Measurements from ENCODE around the gene PLCB1. TPM values are rescaled to one million over a fixed set of nuclear protein-coding genes. Genes with fewer than 3 reads are reported as not detected.

PLCB1 gene
- total and polyA plus RNA-seq, 10 of the 15 experiments (the other 5 are each of a cell fraction or from before 2014, with no cell fraction given) = 0.05 to 5.3 (median 0.17) TPM; not detected in 1

GRCh38 chr20:8631271-8631670 is 499.2 kb downstream of the PLCB1 start:
- intact Hi-C loops (cut with micrococcal nuclease; ENCODE audit: unreplicated experiment) = no loop called here
- ChIA-PET POLR2A (no interaction called here), RAD21 (ENCODE audit: unreplicated experiment) (no interaction called here), SMC1A (ENCODE audit: uncharacterized antibody, unreplicated experiment) (no interaction called here), CTCF (no interaction called here)
- whole genome bisulfite sequencing (ENCODE audit: insufficient coverage, insufficient replicate concordance, low lambda C conversion rate, missing lambda C conversion rate) = 61% methylated on average over 1 of the region's 1 CpG
- FAIRE-seq = no peak
- H3K9me3 ChIP-seq (replicated peaks; ENCODE audit: control insufficient read depth, insufficient read depth, low read length) = no peaks in the 10 kb centered on the region
- no peaks in the 10 kb centered on the region for H3K4me1 ChIP-seq (ENCODE audit: control insufficient read depth, insufficient read depth, low read length)
- no peaks in the 10 kb centered on the region for H4K20me1 ChIP-seq (ENCODE audit: control insufficient read depth, insufficient read depth)
- H3K9ac ChIP-seq (ENCODE audit: control insufficient read depth, insufficient read depth, low read length) = no peak overlapping the region
- TF ChIP-seq MTA2 (IDR thresholded peaks at IDR 0.05; ENCODE audit: low read depth) (no peak), NR2C2 (IDR thresholded peaks at IDR 0.05; ENCODE audit: borderline replicate concordance, control insufficient read depth, insufficient read length, low read depth) (no peak), YBX1 (IDR thresholded peaks at IDR 0.05) (no peak), ZZZ3 (IDR thresholded peaks at IDR 0.05; ENCODE audit: control insufficient read depth, insufficient read length, low read depth) (no peak), CHD2 (IDR thresholded peaks at IDR 0.05; ENCODE audit: borderline replicate concordance, low read depth, low read length) (no peak), MAX (IDR thresholded peaks at IDR 0.05; ENCODE audit: low read depth, low read length) (no peak), CEBPZ (IDR thresholded peaks at IDR 0.05; ENCODE audit: low read depth, low read length) (no peak), ZNF384 (IDR thresholded peaks at IDR 0.05; ENCODE audit: borderline replicate concordance, low read depth, low read length) (no peak), MTA3 (IDR thresholded peaks at IDR 0.05; ENCODE audit: borderline replicate concordance, low read length) (no peak), USF2 (IDR thresholded peaks at IDR 0.05; ENCODE audit: borderline replicate concordance, low read depth, low read length) (no peak), ZBTB11 (CRISPR knock-in tag; IDR thresholded peaks at IDR 0.05) (no peak)
- TF ChIP-seq, protein P1, sequence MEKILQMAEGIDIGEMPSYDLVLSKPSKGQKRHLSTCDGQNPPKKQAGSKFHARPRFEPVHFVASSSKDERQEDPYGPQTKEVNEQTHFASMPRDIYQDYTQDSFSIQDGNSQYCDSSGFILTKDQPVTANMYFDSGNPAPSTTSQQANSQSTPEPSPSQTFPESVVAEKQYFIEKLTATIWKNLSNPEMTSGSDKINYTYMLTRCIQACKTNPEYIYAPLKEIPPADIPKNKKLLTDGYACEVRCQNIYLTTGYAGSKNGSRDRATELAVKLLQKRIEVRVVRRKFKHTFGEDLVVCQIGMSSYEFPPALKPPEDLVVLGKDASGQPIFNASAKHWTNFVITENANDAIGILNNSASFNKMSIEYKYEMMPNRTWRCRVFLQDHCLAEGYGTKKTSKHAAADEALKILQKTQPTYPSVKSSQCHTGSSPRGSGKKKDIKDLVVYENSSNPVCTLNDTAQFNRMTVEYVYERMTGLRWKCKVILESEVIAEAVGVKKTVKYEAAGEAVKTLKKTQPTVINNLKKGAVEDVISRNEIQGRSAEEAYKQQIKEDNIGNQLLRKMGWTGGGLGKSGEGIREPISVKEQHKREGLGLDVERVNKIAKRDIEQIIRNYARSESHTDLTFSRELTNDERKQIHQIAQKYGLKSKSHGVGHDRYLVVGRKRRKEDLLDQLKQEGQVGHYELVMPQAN (conservative IDR thresholded peaks at IDR 0.05) = no peak
- no peak overlapping the region for H3K4me2 ChIP-seq (ENCODE audit: control insufficient read depth, insufficient read depth)
- in situ Hi-C loops (cut with MboI) = no loop called here
- DNase-seq (ENCODE audit: low read depth, low spot score) = no peak
- H2AFZ ChIP-seq (ENCODE audit: control insufficient read depth, low read depth, low read length) = no peak overlapping the region
- H3K79me2 ChIP-seq (ENCODE audit: control insufficient read depth, insufficient read depth, low read length) = no peaks in the 10 kb centered on the region
- no peaks in the 10 kb centered on the region for H3K36me3 ChIP-seq (ENCODE audit: control insufficient read depth in 2 of 2, insufficient read depth in 2 of 2, low read length in 1 of 2)
- H3K4me3 ChIP-seq = no peak overlapping the region
- BruUV-seq (replicated peaks) = no TSS peak
- H3K27me3 ChIP-seq (replicated peaks in 1 of 2; ENCODE audit: control insufficient read depth in 2 of 2, insufficient read depth in 2 of 2, low read length in 1 of 2) = no peaks in the 10 kb centered on the region
- ATAC-seq = no peak
- no peak overlapping the region for H3K27ac ChIP-seq (ENCODE audit: control insufficient read depth, insufficient read depth)
